ENCODE results near the gene CAND1. TPM values are rescaled to one million over a fixed set of nuclear protein-coding genes. Genes with fewer than 3 reads are reported as not detected.

Gene CAND1
- total and polyA plus RNA-seq, 2 of the 8 experiments (the other 6 are each of a cell fraction or from before 2014, with no cell fraction given), result 39.4 to 271 TPM

DNA sequence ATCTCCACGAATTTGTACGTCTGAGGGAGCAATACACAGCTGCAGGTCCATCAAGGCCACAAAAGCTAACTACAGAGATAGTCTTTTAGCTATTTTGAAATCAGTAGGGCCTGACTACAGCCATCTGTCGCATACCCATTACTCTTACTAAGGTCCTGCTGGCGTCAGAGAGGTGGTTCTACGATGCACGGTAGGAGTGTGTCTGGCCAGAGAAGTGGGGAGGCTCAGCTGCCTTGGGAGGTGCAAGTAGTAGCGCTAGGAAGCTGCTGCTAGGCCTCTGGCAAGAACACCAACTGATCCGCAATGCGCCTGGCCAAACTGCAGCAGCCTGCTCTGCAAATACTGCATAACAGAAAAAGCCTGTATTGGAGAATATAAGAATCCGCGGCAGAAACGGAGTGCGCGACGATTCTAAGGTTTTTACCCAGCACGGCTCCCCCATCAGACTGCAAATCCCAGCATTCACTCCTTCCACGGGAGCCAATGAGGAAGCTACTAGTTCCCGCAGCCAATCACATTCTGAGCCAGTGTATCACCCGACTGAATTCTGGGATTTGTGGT, 743 bp upstream of the CAND1 start (continued):
- TF ChIP-seq CBX5 (IDR thresholded peaks at IDR 0.05; ENCODE audit: low read depth, low read length) (no peak), TBP (IDR thresholded peaks at IDR 0.05; ENCODE audit: low read depth, low read length) (no peak), SAP30 (IDR thresholded peaks at IDR 0.05; ENCODE audit: insufficient read depth, insufficient replicate concordance, low read length) (no peak), POU5F1 (IDR thresholded peaks at IDR 0.05; ENCODE audit: low read depth, low read length) (no peak), HDAC2 (IDR thresholded peaks at IDR 0.05; ENCODE audit: borderline replicate concordance in 1 of 2, low read depth in 2 of 2, low read length in 2 of 2) (no peak)
- TF ChIP-seq, protein P1, sequence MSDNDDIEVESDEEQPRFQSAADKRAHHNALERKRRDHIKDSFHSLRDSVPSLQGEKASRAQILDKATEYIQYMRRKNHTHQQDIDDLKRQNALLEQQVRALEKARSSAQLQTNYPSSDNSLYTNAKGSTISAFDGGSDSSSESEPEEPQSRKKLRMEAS (IDR thresholded peaks at IDR 0.05), result no peak
- TF ChIP-seq, protein P2, sequence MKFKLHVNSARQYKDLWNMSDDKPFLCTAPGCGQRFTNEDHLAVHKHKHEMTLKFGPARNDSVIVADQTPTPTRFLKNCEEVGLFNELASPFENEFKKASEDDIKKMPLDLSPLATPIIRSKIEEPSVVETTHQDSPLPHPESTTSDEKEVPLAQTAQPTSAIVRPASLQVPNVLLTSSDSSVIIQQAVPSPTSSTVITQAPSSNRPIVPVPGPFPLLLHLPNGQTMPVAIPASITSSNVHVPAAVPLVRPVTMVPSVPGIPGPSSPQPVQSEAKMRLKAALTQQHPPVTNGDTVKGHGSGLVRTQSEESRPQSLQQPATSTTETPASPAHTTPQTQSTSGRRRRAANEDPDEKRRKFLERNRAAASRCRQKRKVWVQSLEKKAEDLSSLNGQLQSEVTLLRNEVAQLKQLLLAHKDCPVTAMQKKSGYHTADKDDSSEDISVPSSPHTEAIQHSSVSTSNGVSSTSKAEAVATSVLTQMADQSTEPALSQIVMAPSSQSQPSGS (IDR thresholded peaks at IDR 0.05; ENCODE audit: low read length), result no peak
